G401.6 (cell line): Measurements from ENCODE around the gene ZNF823.
"Not testable (repeated sequence)": the region's sequence is repeated elsewhere in the genome, so short reads cannot be mapped to it uniquely, and the experiment has no call there.

Source experiments
- FAIRE-seq: peaks from 2 replicates; lab custom pipeline; 2012; peaks lifted over from hg19 to GRCh38; lab: Jason Lieb, UNC

ZNF823 gene

GRCh38 chr19:11680689-11681302 lies 58.0 kb downstream of the ZNF823 start:
- no peak for FAIRE-seq

DNA sequence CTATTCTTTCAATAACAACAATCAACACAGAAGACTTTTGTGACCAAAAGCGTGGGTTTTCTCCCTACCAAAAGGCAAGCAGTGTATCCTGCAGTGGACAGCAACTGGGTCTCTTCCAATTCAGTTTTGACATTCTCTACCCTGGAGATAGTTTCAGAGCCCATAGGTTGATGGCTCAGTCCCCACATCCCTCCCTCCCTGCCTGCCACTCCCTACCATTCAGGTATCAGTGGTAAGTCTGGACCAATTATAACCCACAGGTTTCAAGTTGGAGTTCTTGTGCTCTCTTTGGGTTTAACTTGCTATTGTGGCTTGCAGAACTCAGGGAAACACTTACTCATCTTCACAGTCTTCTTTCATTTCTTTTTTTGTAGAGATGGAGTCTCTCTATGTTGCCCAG lies 60.2 kb downstream of the ZNF823 start:
- no peak for FAIRE-seq

GRCh38 chr19:11676661-11677600 lies 61.8 kb downstream of the ZNF823 start:
- not testable (repeated sequence) for FAIRE-seq

DNA sequence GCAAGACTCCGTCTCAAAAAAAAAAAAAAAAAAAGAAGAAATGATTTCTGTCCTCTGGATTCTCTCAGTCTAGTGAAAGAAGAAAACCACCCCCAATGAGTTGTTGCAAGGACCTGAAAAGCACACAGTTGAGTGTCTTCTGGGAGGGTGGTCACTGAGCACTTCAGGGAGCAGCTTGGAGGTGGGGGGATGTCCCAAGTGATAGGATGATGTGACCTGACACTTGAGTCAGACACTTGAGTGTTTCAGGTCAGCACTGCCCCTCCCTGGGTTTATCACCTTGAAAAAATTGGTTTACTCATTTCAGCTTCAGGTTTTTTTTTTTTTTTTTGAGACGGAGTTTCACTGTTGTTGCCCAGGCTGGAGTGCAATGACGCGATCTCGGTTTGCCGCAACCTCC lies 63.2 kb downstream of the ZNF823 start:
- no peak for FAIRE-seq

DNA sequence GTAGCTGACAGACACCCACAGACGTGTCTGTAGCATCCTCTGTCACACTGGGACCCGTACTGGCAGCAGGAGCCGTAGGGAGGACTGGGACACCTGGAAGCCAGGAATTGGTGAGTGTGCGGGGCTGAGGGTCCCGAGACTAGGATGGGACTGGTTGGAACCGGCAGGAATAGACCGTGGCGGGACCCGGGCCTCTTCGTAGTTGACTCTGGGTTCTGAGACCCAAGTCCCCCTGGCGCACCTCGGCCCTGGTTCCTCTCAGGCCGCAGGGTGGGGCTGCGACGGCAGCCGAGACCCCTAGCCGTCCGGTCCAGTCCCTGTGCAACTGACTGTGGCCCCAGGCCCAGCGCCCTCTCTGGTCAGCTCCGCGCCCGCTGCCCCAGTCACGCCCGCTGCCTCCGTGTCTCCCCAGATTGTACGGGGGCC lies 64.7 kb downstream of the ZNF823 start:
- FAIRE-seq = no peak

DNA sequence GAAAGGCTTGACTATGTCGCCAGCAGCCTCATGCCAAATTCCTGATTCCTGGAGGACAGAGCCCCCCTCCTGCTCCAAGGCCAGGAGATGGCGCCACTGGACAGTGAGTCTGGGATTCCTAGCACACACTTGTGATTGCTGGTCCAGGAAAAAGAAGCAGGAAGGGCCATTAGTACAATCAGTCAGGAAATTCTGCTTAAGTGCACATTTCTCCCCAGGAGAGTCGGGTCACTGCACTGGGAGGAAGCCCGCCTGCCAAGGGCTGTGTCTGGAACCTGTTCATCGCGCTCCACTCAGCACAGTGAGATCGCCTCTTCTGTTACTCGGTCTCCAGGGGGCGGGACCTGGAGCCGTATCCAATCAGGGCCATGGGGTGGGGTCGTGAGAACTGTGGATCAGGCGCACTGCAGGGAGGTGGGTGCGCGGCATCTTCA lies 65.1 kb downstream of the ZNF823 start:
- FAIRE-seq = no peak
